HepG2 (cell line): ENCODE results near the gene ATP8A1. TPM values are rescaled to one million over a fixed set of nuclear protein-coding genes. Genes with fewer than 3 reads are reported as not detected.
"Not testable (repeated sequence)": the region's sequence is repeated elsewhere in the genome, so short reads cannot be mapped to it uniquely, and the experiment has no call there.

Experiments used
- ATAC-seq: fragments of 200-7000 bp; cut with Tn5 transposase; 3 replicates; pipeline ENCODE4 v1.9.1; 2020; ENCODE audit warnings: mild to moderate bottlenecking, moderate library complexity
- BruUV-seq: library from RNA; stranded (reverse); fragments of 400-500 nt; replicated peaks from 2 replicates; lab custom pipeline; 2021; lab: Mats Ljungman, UMichigan
- CTCF ChIA-PET: fragments of 300-600 bp; formaldehyde crosslinking; extraction: SDS; loops from one replicate; lab custom pipeline; 2021; ENCODE audit warnings: low total read pairs, inconsistent platforms, low intra/inter-chr PET ratio; lab: Yijun Ruan, JAX
- POLR2A ChIA-PET: fragments of 350-600 bp; sonication (Branson Sonifier 250); formaldehyde crosslinking; loops from one replicate; lab custom pipeline; 2020; ENCODE audit warnings: antibody characterized with exemption, inconsistent platforms; lab: Yijun Ruan, JAX
- DNase-seq: peaks from one replicate; pipeline ENCODE4 v3.0.0-alpha.2; 2015; ENCODE audit warnings: low spot score
- FAIRE-seq: peaks from 3 replicates; lab custom pipeline; 2011; peaks lifted over from hg19 to GRCh38; lab: Jason Lieb, UNC
- H2AFZ ChIP-seq: one replicate; pipeline ENCODE4 v1.6.1; 2011; ENCODE audit warnings: low read length, inconsistent platforms
- H3K27ac ChIP-seq: fragments of 300-600 bp; 3 replicates; pipeline ENCODE4 v1.8.0; 2011; ENCODE audit warnings: mixed run types, mild to moderate bottlenecking, mixed read lengths, low read length, inconsistent platforms; ENCODE audit not compliant: insufficient read depth; ENCODE audit errors: extremely low read length
- H3K27me3 ChIP-seq, 2 experiments: fragments of 200-600 bp in 1 of 2; 2 replicates in 1 of 2; 3 replicates in 1 of 2; pipeline versions ENCODE4 v1.6.0 to v1.8.0; 2011; ENCODE audit warnings: low read length in 2 of 2, mild to moderate bottlenecking in 2 of 2, moderate library complexity in 2 of 2, inconsistent platforms in 1 of 2; ENCODE audit not compliant: insufficient read depth in 2 of 2, control insufficient read depth in 1 of 2
- H3K36me3 ChIP-seq, 2 experiments: fragments of 200-600 bp in 1 of 2; replicated peaks in 1 of 2; 2 replicates in 1 of 2; 3 replicates in 1 of 2; pipeline versions ENCODE4 v1.5.1 to v1.8.0; 2011; ENCODE audit warnings: low read length in 2 of 2, inconsistent platforms in 1 of 2; ENCODE audit not compliant: insufficient read depth in 2 of 2, control insufficient read depth in 1 of 2
- H3K4me1 ChIP-seq: 2 replicates; pipeline ENCODE4 v1.5.1; 2012; ENCODE audit warnings: low read length, inconsistent platforms; ENCODE audit not compliant: insufficient read depth
- H3K4me2 ChIP-seq: 2 replicates; pipeline ENCODE4 v1.6.0; 2011; ENCODE audit warnings: low read depth, low read length, inconsistent platforms
- H3K4me3 ChIP-seq, 3 experiments: fragments of 200-600 bp in 1 of 3; sonication (generic), shearing (Covaris generic) in 1 of 3; replicated peaks in 1 of 3; 2 replicates each; pipeline ENCODE4 v1.5.1; 2011 to 2016; ENCODE audit warnings: low read length in 3 of 3, inconsistent platforms in 2 of 3, low read depth in 2 of 3, mild to moderate bottlenecking in 2 of 3, control low read depth in 1 of 3, mixed read lengths in 1 of 3; ENCODE audit not compliant: insufficient read depth in 1 of 3
- H3K79me2 ChIP-seq: one replicate; pipeline ENCODE4 v1.6.1; 2011; ENCODE audit warnings: low read length, inconsistent platforms; ENCODE audit not compliant: insufficient read depth
- H3K9ac ChIP-seq: 2 replicates; pipeline ENCODE4 v1.6.0; 2011; ENCODE audit warnings: mild to moderate bottlenecking, low read depth, low read length, inconsistent platforms; ENCODE audit not compliant: insufficient read depth
- H3K9me3 ChIP-seq: 2 replicates; pipeline ENCODE4 v1.5.1; 2012; ENCODE audit warnings: mild to moderate bottlenecking, low read length
- H4K20me1 ChIP-seq: 2 replicates; pipeline ENCODE4 v1.6.0; 2011; ENCODE audit warnings: inconsistent platforms, mild to moderate bottlenecking, low read length, moderate library complexity; ENCODE audit not compliant: insufficient read depth
- CHCHD3 ChIP-seq: sonication (generic); formaldehyde crosslinking; IDR thresholded peaks from 2 replicates; pipeline ENCODE4 v1.8.0; 2022; ENCODE audit warnings: mild to moderate bottlenecking, missing genetic modification reagents, moderate library complexity
- ETV5 ChIP-seq: IDR thresholded peaks from 2 replicates; pipeline ENCODE4 v1.6.1; 2018; ENCODE audit warnings: missing biosample characterization, missing genetic modification reagents, inconsistent platforms, borderline replicate concordance
- GTF3A ChIP-seq: sonication (generic); formaldehyde crosslinking; conservative IDR thresholded peaks from 2 replicates; pipeline ENCODE4 v1.4.0; 2020; ENCODE audit warnings: mild to moderate bottlenecking, missing genetic modification reagents
- GZF1 ChIP-seq: sonication (generic); formaldehyde crosslinking; IDR thresholded peaks from 2 replicates; pipeline ENCODE4 v1.5.1; 2020; ENCODE audit warnings: mild to moderate bottlenecking, missing genetic modification reagents
- KAT7 ChIP-seq: IDR thresholded peaks from 2 replicates; pipeline ENCODE4 v1.6.1; 2018; ENCODE audit warnings: borderline replicate concordance, missing compliant biosample characterization
- RORA ChIP-seq: sonication (generic); formaldehyde crosslinking; IDR thresholded peaks from 2 replicates; pipeline ENCODE4 v1.5.0; 2020; ENCODE audit warnings: mild to moderate bottlenecking, missing genetic modification reagents, moderate library complexity
- SMC3 ChIP-seq: IDR thresholded peaks from 2 replicates; pipeline ENCODE4 v1.6.1; 2011; ENCODE audit warnings: low read length, improper control_type of control experiment
- TEAD3 ChIP-seq: optimal IDR thresholded peaks from 2 replicates; pipeline ENCODE3; 2016; ENCODE audit warnings: borderline replicate concordance
- TOE1 ChIP-seq: sonication (generic); formaldehyde crosslinking; IDR thresholded peaks from 2 replicates; pipeline ENCODE4 v1.4.0; 2020; ENCODE audit warnings: mild to moderate bottlenecking, missing genetic modification reagents
- ZNF20 ChIP-seq: sonication (generic); formaldehyde crosslinking; IDR thresholded peaks from 2 replicates; pipeline ENCODE4 v1.4.0; 2020; ENCODE audit warnings: mild to moderate bottlenecking, moderate library complexity, missing genetic modification reagents
- ZNF619 ChIP-seq: sonication (generic); formaldehyde crosslinking; IDR thresholded peaks from 2 replicates; pipeline ENCODE4 v1.4.0; 2020; ENCODE audit warnings: mild to moderate bottlenecking, missing genetic modification reagents
- ZNF761 ChIP-seq: sonication (generic); formaldehyde crosslinking; conservative IDR thresholded peaks from 2 replicates; pipeline ENCODE4 v1.4.0; 2020; ENCODE audit warnings: mild to moderate bottlenecking, missing genetic modification reagents
- ZNF766 ChIP-seq: sonication (generic); formaldehyde crosslinking; IDR thresholded peaks from 2 replicates; pipeline ENCODE4 v1.5.0; 2020; ENCODE audit warnings: missing genetic modification reagents, borderline replicate concordance
- ZNF841 ChIP-seq: sonication (generic); formaldehyde crosslinking; IDR thresholded peaks from 2 replicates; pipeline ENCODE4 v1.8.1; 2023; ENCODE audit warnings: missing genetic modification reagents, borderline replicate concordance
- WGBS: methylation state at CpG from one replicate; pipeline ENCODE4 v1.1.6; 2017; ENCODE audit warnings: low lambda C conversion rate; 5-methylcytosine and 5-hydroxymethylcytosine counted together
- in situ Hi-C: cut with HindIII; loops from 2 replicates; pipeline ENCODE4 v1.10.0; 2017; ENCODE audit warnings: low pct_unique_long_range_greater_than_20kb; ENCODE audit not compliant: extremely low pct_ligation_motif_present
- intact Hi-C: fragments of 100-400 bp; cut with micrococcal nuclease; formaldehyde crosslinking; loops from one replicate; pipeline ENCODE4 v1.10.0; 2022; ENCODE audit not compliant: unreplicated experiment
- polyA plus RNA-seq, 8 experiments: library from polyadenylated mRNA; depleted of rRNA in 3 of 8; stranded (reverse) in 7 of 8; unstranded in 1 of 8; fragments of >200 nt; fragmentation: Illumina TruSeq in 4 of 8; extraction: Trizol in 4 of 8; gene quantifications; 2 replicates each; pipeline versions ENCODE4 v1.2.1 to v1.2.3, GENCODE V29; 2011 to 2016; ENCODE audit warnings: low read depth in 4 of 8, missing spikeins in 1 of 8, mixed read lengths in 1 of 8; ENCODE audit not compliant: insufficient read depth in 1 of 8
- total RNA-seq, 5 experiments: library from RNA; depleted of rRNA; stranded (reverse); fragments of >200 nt; fragmentation: Illumina TruSeq; extraction: Trizol; gene quantifications; 2 replicates each; pipeline ENCODE4 v1.2.3, GENCODE V29; 2016; ENCODE audit warnings: low read depth in 1 of 5
- TF ChIP-seq, protein P1 (sequence below): sonication (generic); formaldehyde crosslinking; IDR thresholded peaks from 2 replicates; pipeline ENCODE4 v1.4.0; 2020; ENCODE audit warnings: missing genetic modification reagents
- TF ChIP-seq, protein P2 (sequence below): IDR thresholded peaks from 2 replicates; pipeline ENCODE4 v1.6.1; 2016; ENCODE audit warnings: missing compliant biosample characterization, missing genetic modification reagents, borderline replicate concordance
- TF ChIP-seq, protein P3 (sequence below): sonication (generic); formaldehyde crosslinking; IDR thresholded peaks from 2 replicates; pipeline ENCODE4 v1.8.1; 2023; ENCODE audit warnings: mild to moderate bottlenecking, moderate library complexity, missing genetic modification reagents

Gene ATP8A1
- total and polyA plus RNA-seq, 2 of the 13 experiments (the other 11 are each of a cell fraction or from before 2014, with no cell fraction given) = 1.7 to 6.2 TPM

DNA sequence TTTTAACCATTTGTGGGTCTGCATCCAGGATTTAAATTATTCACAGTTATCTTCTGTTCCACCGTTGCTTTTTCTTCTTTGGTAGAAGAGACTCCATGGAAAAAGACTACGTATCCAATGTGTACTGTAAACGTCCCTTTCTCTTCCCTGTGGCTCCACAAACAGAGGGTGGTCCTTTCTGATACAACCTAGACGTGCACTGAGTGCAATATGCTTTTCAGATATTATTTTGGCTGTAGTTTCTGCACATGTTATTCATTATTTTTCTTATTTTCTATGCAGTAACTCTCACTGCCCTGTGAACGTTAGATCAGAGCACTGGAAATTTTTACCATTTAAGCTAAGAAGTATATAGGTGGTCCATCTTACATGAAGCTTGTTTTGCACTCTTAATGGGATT, 186.9 kb downstream of the ATP8A1 start:
- no peaks in the 10 kb centered on the region for H3K4me1 ChIP-seq
- 28% methylated on average over 5 of the region's 5 CpGs for WGBS
- in situ Hi-C loops (no loop called here), intact Hi-C loops (no loop called here)
- H3K9ac ChIP-seq = no peak overlapping the region
- H2AFZ ChIP-seq = no peak overlapping the region
- no peaks in the 10 kb centered on the region for H3K79me2 ChIP-seq
- no peaks in the 10 kb centered on the region for H4K20me1 ChIP-seq
- no peak overlapping the region for H3K4me2 ChIP-seq
- no peaks in the 10 kb centered on the region for H3K9me3 ChIP-seq
- no peaks in the 10 kb centered on the region for H3K27me3 ChIP-seq
- DNase-seq = no peak
- no peak overlapping the region for H3K27ac ChIP-seq
- H3K4me3 ChIP-seq = no peak overlapping the region
- ATAC-seq = no peak
- FAIRE-seq = no peak
- POLR2A ChIA-PET = no interaction called here
- CTCF ChIA-PET = no interaction called here
- no TSS peak for BruUV-seq
- TF ChIP-seq ZNF20 (CRISPR knock-in tag) = no peak
- TF ChIP-seq, protein P1, sequence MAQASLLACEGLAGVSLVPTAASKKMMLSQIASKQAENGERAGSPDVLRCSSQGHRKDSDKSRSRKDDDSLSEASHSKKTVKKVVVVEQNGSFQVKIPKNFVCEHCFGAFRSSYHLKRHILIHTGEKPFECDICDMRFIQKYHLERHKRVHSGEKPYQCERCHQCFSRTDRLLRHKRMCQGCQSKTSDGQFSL (CRISPR knock-in tag) = no peak
- no peak for TF ChIP-seq TOE1 (CRISPR knock-in tag)
- TF ChIP-seq ZNF841 (CRISPR knock-in tag) = no peak
- no peak for TF ChIP-seq CHCHD3
- TF ChIP-seq ZNF766 (CRISPR knock-in tag) = no peak
- TF ChIP-seq, protein P2, sequence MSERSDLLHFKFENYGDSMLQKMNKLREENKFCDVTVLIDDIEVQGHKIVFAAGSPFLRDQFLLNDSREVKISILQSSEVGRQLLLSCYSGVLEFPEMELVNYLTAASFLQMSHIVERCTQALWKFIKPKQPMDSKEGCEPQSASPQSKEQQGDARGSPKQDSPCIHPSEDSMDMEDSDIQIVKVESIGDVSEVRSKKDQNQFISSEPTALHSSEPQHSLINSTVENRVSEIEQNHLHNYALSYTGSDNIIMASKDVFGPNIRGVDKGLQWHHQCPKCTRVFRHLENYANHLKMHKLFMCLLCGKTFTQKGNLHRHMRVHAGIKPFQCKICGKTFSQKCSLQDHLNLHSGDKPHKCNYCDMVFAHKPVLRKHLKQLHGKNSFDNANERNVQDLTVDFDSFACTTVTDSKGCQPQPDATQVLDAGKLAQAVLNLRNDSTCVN (CRISPR knock-in tag) = no peak
- TF ChIP-seq RORA = no peak
- TF ChIP-seq, protein P3, sequence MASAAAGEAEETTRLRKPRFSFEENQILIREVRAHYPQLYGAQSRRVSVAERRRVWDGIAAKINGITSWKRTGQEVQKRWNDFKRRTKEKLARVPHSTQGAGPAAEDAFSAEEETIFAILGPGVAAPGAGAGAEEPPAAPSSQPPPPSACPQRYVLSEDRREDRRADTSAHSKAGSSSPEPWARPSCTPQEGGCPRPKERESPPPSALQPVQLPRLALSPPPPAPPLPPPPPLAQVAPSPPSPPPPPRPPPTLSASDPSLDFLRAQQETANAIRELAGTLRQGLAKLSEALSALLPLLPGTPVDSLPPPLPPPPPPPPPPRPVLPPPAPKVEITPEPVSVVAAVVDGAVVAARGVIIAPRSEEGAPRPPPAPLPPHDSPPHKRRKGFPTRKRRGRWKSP (CRISPR knock-in tag) = no peak
- TF ChIP-seq GTF3A (CRISPR knock-in tag) = no peak
- TF ChIP-seq KAT7 (CRISPR knock-in tag) = no peak
- TF ChIP-seq TEAD3 (CRISPR knock-in tag) = no peak
- TF ChIP-seq GZF1 = no peak
- TF ChIP-seq SMC3 = no peak
- no peak for TF ChIP-seq ETV5
- no peak for TF ChIP-seq ZNF761 (CRISPR knock-in tag)
- no peak for TF ChIP-seq ZNF619
- H3K36me3 ChIP-seq = no peaks in the 10 kb centered on the region

DNA sequence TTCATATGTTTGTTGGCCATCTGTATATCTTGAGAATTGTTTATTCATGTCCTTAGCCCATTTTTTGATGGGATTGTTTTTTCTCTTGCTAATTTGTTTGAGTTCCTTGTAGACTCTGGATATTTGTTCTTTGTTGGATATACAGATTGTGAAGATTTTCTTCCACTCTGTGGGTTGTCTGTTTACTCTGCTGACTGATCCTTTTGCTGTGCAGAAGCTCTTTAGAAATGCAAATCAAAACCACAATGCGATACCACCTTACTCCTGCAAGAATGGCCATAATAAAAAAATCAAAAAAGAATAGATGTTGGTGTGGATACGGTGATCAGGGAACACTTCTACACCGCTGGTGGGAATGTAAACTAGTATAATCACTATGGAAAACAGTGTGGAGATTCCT, 189.1 kb downstream of the ATP8A1 start:
- POLR2A ChIA-PET, H3K9me3 ChIP-seq, ATAC-seq, H3K4me1 ChIP-seq, DNase-seq, H4K20me1 ChIP-seq, H3K79me2 ChIP-seq, H3K9ac ChIP-seq, H3K36me3 ChIP-seq, H3K27me3 ChIP-seq, H3K4me3 ChIP-seq, CTCF ChIA-PET, H3K27ac ChIP-seq, intact Hi-C loops, H2AFZ ChIP-seq, FAIRE-seq, H3K4me2 ChIP-seq, in situ Hi-C loops, BruUV-seq: not testable (repeated sequence)
- 71% methylated on average over 3 of the region's 3 CpGs for WGBS
